Uterus (tissue), 2 donors: ENCODE measurements around the gene HSPA14.

ENCODE experiments used
- POLR2A ChIP-seq, 2 donors: fragments of 450-650 bp; IDR thresholded peaks; one replicate each; pipeline ENCODE4 v1.6.1; 2016; ENCODE audit warnings: antibody characterized with exemption in 2 of 2, mild to moderate bottlenecking in 1 of 2, moderate library complexity in 1 of 2
- TF ChIP-seq, protein P1 (sequence below), 4 experiments: fragments of 200-600 bp in 2 of 4; fragments of 450-650 bp in 2 of 4; sonication (generic) in 2 of 4; IDR thresholded peaks; one replicate each; pipeline ENCODE4 v1.5.1; 2016 to 2019; ENCODE audit warnings: antibody characterized with exemption in 4 of 4, mild to moderate bottlenecking in 2 of 4, moderate library complexity in 1 of 4

DNA sequence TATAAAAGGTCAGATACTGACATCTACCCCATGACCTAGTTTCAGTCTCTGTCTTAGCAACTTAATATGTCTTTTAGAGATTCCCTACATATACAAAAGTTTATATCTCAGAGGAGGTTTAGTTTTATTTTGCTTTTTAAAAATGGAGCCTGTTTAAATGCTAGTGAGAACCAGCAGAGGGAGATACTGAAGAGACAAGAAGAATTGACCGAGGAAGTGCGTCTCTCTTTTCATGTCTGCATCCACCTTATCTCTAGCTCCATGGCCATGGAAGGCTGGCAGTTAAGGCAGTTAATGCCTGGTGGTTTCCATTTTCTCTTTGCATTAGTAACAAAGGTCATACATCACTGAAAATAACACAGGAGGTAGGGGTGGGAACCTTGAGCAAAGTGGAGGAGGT, 51.2 kb downstream of the HSPA14 start:
- no peak for TF ChIP-seq POLR2A (IDR thresholded peaks at IDR 0.05)
- TF ChIP-seq, protein P1, sequence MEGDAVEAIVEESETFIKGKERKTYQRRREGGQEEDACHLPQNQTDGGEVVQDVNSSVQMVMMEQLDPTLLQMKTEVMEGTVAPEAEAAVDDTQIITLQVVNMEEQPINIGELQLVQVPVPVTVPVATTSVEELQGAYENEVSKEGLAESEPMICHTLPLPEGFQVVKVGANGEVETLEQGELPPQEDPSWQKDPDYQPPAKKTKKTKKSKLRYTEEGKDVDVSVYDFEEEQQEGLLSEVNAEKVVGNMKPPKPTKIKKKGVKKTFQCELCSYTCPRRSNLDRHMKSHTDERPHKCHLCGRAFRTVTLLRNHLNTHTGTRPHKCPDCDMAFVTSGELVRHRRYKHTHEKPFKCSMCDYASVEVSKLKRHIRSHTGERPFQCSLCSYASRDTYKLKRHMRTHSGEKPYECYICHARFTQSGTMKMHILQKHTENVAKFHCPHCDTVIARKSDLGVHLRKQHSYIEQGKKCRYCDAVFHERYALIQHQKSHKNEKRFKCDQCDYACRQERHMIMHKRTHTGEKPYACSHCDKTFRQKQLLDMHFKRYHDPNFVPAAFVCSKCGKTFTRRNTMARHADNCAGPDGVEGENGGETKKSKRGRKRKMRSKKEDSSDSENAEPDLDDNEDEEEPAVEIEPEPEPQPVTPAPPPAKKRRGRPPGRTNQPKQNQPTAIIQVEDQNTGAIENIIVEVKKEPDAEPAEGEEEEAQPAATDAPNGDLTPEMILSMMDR (IDR thresholded peaks at IDR 0.05), result no peak
